DOHH2 (cell line): ENCODE results near the gene ARRB1.

Experiments used
- EZH2phosphoT487 ChIP-seq: fragments of 200-600 bp; sonication (generic); IDR thresholded peaks from 2 replicates; pipeline ENCODE4 v1.6.1; 2017; ENCODE audit warnings: borderline replicate concordance, mild to moderate bottlenecking, antibody characterized with exemption, low read length, moderate library complexity, mixed read lengths
- TF ChIP-seq, protein P1 (sequence below): fragments of 200-600 bp; sonication (generic); IDR thresholded peaks from one replicate; pipeline ENCODE4 v1.5.1; 2014; ENCODE audit warnings: antibody characterized with exemption, mild to moderate bottlenecking, low read depth, low read length; ENCODE audit not compliant: poor library complexity, severe bottlenecking

DNA sequence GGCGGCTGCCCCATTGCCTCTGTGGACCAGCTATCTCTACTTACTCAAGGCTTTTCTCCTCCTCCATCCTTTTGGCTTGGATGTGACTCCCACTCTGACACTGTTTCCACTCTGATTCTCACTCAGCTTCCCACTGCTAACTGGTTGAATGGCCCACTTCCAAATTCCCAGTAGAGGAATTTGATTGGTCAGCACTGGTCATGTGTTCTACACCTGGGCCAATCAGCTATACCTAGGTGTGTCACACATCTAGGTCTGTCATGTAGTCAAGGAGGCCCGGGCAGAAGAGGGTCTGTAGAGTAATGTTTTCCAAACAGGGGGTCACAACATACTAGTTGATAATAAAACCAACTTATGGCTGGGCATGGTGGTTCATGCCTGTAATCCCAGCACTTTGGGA, 57.6 kb downstream of the ARRB1 start:
- TF ChIP-seq, protein P1, sequence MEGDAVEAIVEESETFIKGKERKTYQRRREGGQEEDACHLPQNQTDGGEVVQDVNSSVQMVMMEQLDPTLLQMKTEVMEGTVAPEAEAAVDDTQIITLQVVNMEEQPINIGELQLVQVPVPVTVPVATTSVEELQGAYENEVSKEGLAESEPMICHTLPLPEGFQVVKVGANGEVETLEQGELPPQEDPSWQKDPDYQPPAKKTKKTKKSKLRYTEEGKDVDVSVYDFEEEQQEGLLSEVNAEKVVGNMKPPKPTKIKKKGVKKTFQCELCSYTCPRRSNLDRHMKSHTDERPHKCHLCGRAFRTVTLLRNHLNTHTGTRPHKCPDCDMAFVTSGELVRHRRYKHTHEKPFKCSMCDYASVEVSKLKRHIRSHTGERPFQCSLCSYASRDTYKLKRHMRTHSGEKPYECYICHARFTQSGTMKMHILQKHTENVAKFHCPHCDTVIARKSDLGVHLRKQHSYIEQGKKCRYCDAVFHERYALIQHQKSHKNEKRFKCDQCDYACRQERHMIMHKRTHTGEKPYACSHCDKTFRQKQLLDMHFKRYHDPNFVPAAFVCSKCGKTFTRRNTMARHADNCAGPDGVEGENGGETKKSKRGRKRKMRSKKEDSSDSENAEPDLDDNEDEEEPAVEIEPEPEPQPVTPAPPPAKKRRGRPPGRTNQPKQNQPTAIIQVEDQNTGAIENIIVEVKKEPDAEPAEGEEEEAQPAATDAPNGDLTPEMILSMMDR, result no peak
- TF ChIP-seq EZH2phosphoT487, result no peak
